Mucosa of descending colon (tissue), 3 donors: ENCODE measurements around the gene DGKB. TPM values are rescaled to one million over a fixed set of nuclear protein-coding genes. Genes with fewer than 3 reads are reported as not detected.

Source experiments
- ATAC-seq: fragments of 200-7000 bp; cut with Tn5 transposase; one replicate; pipeline ENCODE4 v1.9.1; 2020; ENCODE audit warnings: mild to moderate bottlenecking, moderate library complexity
- DNase-seq, 3 donors: peaks; one replicate each; pipeline ENCODE4 v3.0.0-alpha.2; 2020
- H3K36me3 ChIP-seq: fragments of 200-600 bp; one replicate; pipeline ENCODE4 v1.8.0; 2021; ENCODE audit warnings: low read depth, mild to moderate bottlenecking
- H3K4me1 ChIP-seq: fragments of 200-600 bp; one replicate; pipeline ENCODE4 v1.8.0; 2021; ENCODE audit warnings: low read depth, mild to moderate bottlenecking
- H3K4me3 ChIP-seq: fragments of 200-600 bp; one replicate; pipeline ENCODE4 v1.8.0; 2021; ENCODE audit warnings: mild to moderate bottlenecking
- H3K9me3 ChIP-seq: fragments of 200-600 bp; one replicate; pipeline ENCODE4 v1.8.0; 2021; ENCODE audit warnings: mild to moderate bottlenecking
- CTCF ChIP-seq: fragments of 200-600 bp; IDR thresholded peaks from one replicate; pipeline ENCODE4 v1.8.0; 2022; ENCODE audit warnings: antibody characterized with exemption, mild to moderate bottlenecking
- intact Hi-C, 2 donors: fragments of 100-400 bp; cut with DNase I in 1 of 2; cut with micrococcal nuclease in 1 of 2; formaldehyde crosslinking; loops; one replicate each; pipeline versions ENCODE4 v1.11.0 to v1.11.1; 2022; cut with DNase I, micrococcal nuclease
- total RNA-seq, 3 donors: library from RNA; stranded (reverse); fragmentation: NEBNext Ultra II Directional in 2 of 3; extraction: Animal tissue kit (Norgen Biotek cat#: 25700) in 2 of 3; gene quantifications; one replicate each; pipeline versions ENCODE4 v1.2.1 to v1.2.4, GENCODE V29; 2021 to 2023
- donor health status: DM: no; HTN: no; CAD: no; lungs with moderate emphysema.
- donor health status: DM: no; HTN: no; CAD: no.
- donor health status: DM: no; HTN: yes; CAD: no.

Gene DGKB
- total RNA-seq, 3 donors from 2014 or later = 0.19 to 5.6 (median 0.78) TPM

- DNase-seq (no peak), ATAC-seq (peak; percentile 68)
- intact Hi-C loops = no loop called here
- Histone ChIP-seq H3K4me1 (no peaks in the 10 kb centered on the region), H3K9me3 (no peaks in the 10 kb centered on the region), H3K36me3 (no peaks in the 10 kb centered on the region), H3K4me3 (no peak overlapping the region)
- TF ChIP-seq CTCF = no peak
Observed at GRCh38 chr7:14822481-14822854, 80.1 kb downstream of the DGKB start.

GRCh38 chr7:14821757-14822480 lies 80.6 kb downstream of the DGKB start:
- Histone ChIP-seq H3K9me3 (no peaks in the 10 kb centered on the region), H3K4me3 (no peak overlapping the region), H3K4me1 (no peaks in the 10 kb centered on the region), H3K36me3 (no peaks in the 10 kb centered on the region)
- intact Hi-C loops = no loop called here
- ATAC-seq (no peak), DNase-seq (no peak)
- TF ChIP-seq CTCF = no peak

- Histone ChIP-seq H3K36me3 (no peaks in the 10 kb centered on the region), H3K4me1 (no peaks in the 10 kb centered on the region), H3K4me3 (no peak overlapping the region), H3K9me3 (no peaks in the 10 kb centered on the region)
- no peak for ATAC-seq
- no peak for DNase-seq
- intact Hi-C loops = no loop called here
- TF ChIP-seq CTCF = no peak
Observed at GRCh38 chr7:14818871-14819270, 83.7 kb downstream of the DGKB start.

- DNase-seq = no peak
- H3K4me3 ChIP-seq = no peak overlapping the region
- H3K36me3 ChIP-seq = no peaks in the 10 kb centered on the region
- intact Hi-C loops = no loop called here
- no peaks in the 10 kb centered on the region for H3K4me1 ChIP-seq
- no peak for ATAC-seq
- no peak for TF ChIP-seq CTCF
- H3K9me3 ChIP-seq = no peaks in the 10 kb centered on the region
Observed at GRCh38 chr7:14817829-14818614, 84.5 kb downstream of the DGKB start.

- intact Hi-C loops = no loop called here
- no peak for DNase-seq
Observed at GRCh38 chr7:14807507-14807906, 95.0 kb downstream of the DGKB start.

More at GRCh38 chr7:14807507-14807906, 95.0 kb downstream of the DGKB start:
- H3K36me3 ChIP-seq = no peaks in the 10 kb centered on the region
- no peak for ATAC-seq
- no peak for TF ChIP-seq CTCF
- H3K4me3 ChIP-seq = no peak overlapping the region
- H3K9me3 ChIP-seq = no peaks in the 10 kb centered on the region
- H3K4me1 ChIP-seq = no peaks in the 10 kb centered on the region
